GM23338 (cell line): ENCODE data around the gene IGLL5. TPM values are rescaled to one million over a fixed set of nuclear protein-coding genes. Genes with fewer than 3 reads are reported as not detected.

Source experiments
- ATAC-seq: fragments of 200-7000 bp; cut with Tn5 transposase; 3 replicates; pipeline ENCODE4 v1.9.1; 2020
- DNase-seq: peaks from one replicate; pipeline ENCODE4 v3.0.0-alpha.2; 2015; ENCODE audit warnings: low spot score
- H2AFZ ChIP-seq: fragments of 200-600 bp; sonication (generic); 2 replicates; pipeline ENCODE4 v1.8.0; 2016; ENCODE audit warnings: antibody characterized with exemption, mild to moderate bottlenecking, moderate library complexity
- H3F3A ChIP-seq: fragments of 200-600 bp; sonication (generic); replicated peaks from 2 replicates; pipeline ENCODE4 v1.8.0; 2017; ENCODE audit warnings: antibody characterized with exemption, mixed run types, low read depth
- H3K27ac ChIP-seq: fragments of 200-600 bp; sonication (generic); 2 replicates; pipeline ENCODE4 v1.6.1; 2016; ENCODE audit warnings: low read depth
- H3K27me3 ChIP-seq: fragments of 200-600 bp; sonication (generic); 2 replicates; pipeline ENCODE4 v1.8.0; 2016; ENCODE audit warnings: mild to moderate bottlenecking, mixed run types, moderate library complexity; ENCODE audit not compliant: insufficient read depth
- H3K36me3 ChIP-seq: fragments of 200-600 bp; sonication (generic); 2 replicates; pipeline ENCODE4 v1.8.0; 2016; ENCODE audit warnings: mild to moderate bottlenecking; ENCODE audit not compliant: insufficient read depth
- H3K4me1 ChIP-seq: fragments of 200-600 bp; sonication (generic); 2 replicates; pipeline ENCODE4 v1.8.0; 2016; ENCODE audit warnings: mild to moderate bottlenecking, moderate library complexity; ENCODE audit not compliant: insufficient read depth
- H3K4me2 ChIP-seq: fragments of 200-600 bp; sonication (generic); 2 replicates; pipeline ENCODE4 v1.7.1; 2017; ENCODE audit warnings: mixed run types
- H3K4me3 ChIP-seq: fragments of 200-600 bp; sonication (generic); 2 replicates; pipeline ENCODE4 v1.6.1; 2016; ENCODE audit warnings: mixed run types
- H3K79me2 ChIP-seq: fragments of 200-600 bp; sonication (generic); replicated peaks from 2 replicates; pipeline ENCODE4 v1.8.0; 2017; ENCODE audit warnings: mild to moderate bottlenecking; ENCODE audit not compliant: insufficient read depth
- H3K9me2 ChIP-seq: fragments of 200-600 bp; sonication (generic); 2 replicates; pipeline ENCODE4 v1.8.0; 2017; ENCODE audit not compliant: insufficient read depth
- H4K20me1 ChIP-seq: fragments of 200-600 bp; sonication (generic); replicated peaks from 2 replicates; pipeline ENCODE4 v1.8.0; 2017; ENCODE audit warnings: mild to moderate bottlenecking; ENCODE audit not compliant: insufficient read depth
- H3K27ac Mint-ChIP-seq: 2 replicates; pipeline ENCODE4 v1.8.0; 2020; ENCODE audit warnings: inconsistent platforms, mild to moderate bottlenecking, moderate library complexity, mixed read lengths
- H3K27me3 Mint-ChIP-seq: 3 replicates; pipeline ENCODE4 v1.8.0; 2022; ENCODE audit warnings: low read depth, mild to moderate bottlenecking, moderate library complexity, mixed read lengths, inconsistent platforms; ENCODE audit not compliant: insufficient read depth, poor library complexity
- H3K36me3 Mint-ChIP-seq: 3 replicates; pipeline ENCODE4 v1.8.0; 2021; ENCODE audit warnings: low read depth, mild to moderate bottlenecking, inconsistent platforms, moderate library complexity, mixed read lengths
- H3K4me1 Mint-ChIP-seq: 3 replicates; pipeline ENCODE4 v1.8.0; 2020; ENCODE audit warnings: mild to moderate bottlenecking, inconsistent platforms, mixed read lengths
- H3K4me3 Mint-ChIP-seq: 3 replicates; pipeline ENCODE4 v1.8.0; 2021; ENCODE audit warnings: moderate library complexity, mild to moderate bottlenecking, inconsistent platforms, mixed read lengths
- H3K9me3 Mint-ChIP-seq: 3 replicates; pipeline ENCODE4 v1.8.0; 2020; ENCODE audit warnings: moderate library complexity, mild to moderate bottlenecking, inconsistent platforms, mixed read lengths
- CREB1 ChIP-seq: fragments of 250-450 bp; sonication (Bioruptor Pico); IDR thresholded peaks from 2 replicates; pipeline ENCODE4 v1.5.0; 2020; ENCODE audit warnings: low read depth, mild to moderate bottlenecking, moderate library complexity
- EZH2 ChIP-seq: fragments of 200-600 bp; sonication (generic); IDR thresholded peaks from one replicate; pipeline ENCODE4 v1.8.0; 2017; ENCODE audit warnings: antibody characterized with exemption, mild to moderate bottlenecking, low read depth; ENCODE audit not compliant: unreplicated experiment
- EZH2phosphoT487 ChIP-seq: fragments of 200-600 bp; sonication (generic); IDR thresholded peaks from one replicate; pipeline ENCODE4 v1.8.1; 2018; ENCODE audit warnings: antibody characterized with exemption; ENCODE audit not compliant: unreplicated experiment
- NANOG ChIP-seq: IDR thresholded peaks from 2 replicates; pipeline ENCODE4 v1.6.1; 2016; ENCODE audit warnings: antibody characterized with exemption, borderline replicate concordance
- POLR2AphosphoS5 ChIP-seq: IDR thresholded peaks from 2 replicates; pipeline ENCODE4 v1.6.1; 2016; ENCODE audit warnings: antibody characterized with exemption, low read depth
- ZNF114 ChIP-seq: fragments of 250-450 bp; sonication (Bioruptor Pico); IDR thresholded peaks from 2 replicates; pipeline ENCODE4 v1.5.0; 2020; ENCODE audit warnings: mild to moderate bottlenecking, moderate library complexity
- ZNF331 ChIP-seq: fragments of 250-450 bp; sonication (Bioruptor Pico); IDR thresholded peaks from 2 replicates; pipeline ENCODE4 v1.5.0; 2020; ENCODE audit warnings: low read depth, mild to moderate bottlenecking, moderate library complexity
- polyA plus RNA-seq: library from polyadenylated mRNA; unstranded; fragments of >200 nt; fragmentation: Nextera tagmentation; extraction: Ambion mirVana; gene quantifications from 2 replicates; pipeline ENCODE4 v1.2.1, GENCODE V29; 2016
- total RNA-seq: library from RNA; depleted of rRNA; stranded (reverse); fragments of >200 nt; shearing (Covaris generic); gene quantifications from 2 replicates; pipeline ENCODE4 v1.2.3, GENCODE V29; 2014
- TF ChIP-seq, protein P1 (sequence below), 2 experiments: fragments of 200-600 bp in 1 of 2; sonication (generic) in 1 of 2; conservative IDR thresholded peaks; 2 replicates each; pipeline versions ENCODE4 v1.5.1 to v1.6.1; 2016 to 2017; ENCODE audit warnings: antibody characterized with exemption in 2 of 2, low read depth in 2 of 2, mild to moderate bottlenecking in 2 of 2, moderate library complexity in 1 of 2
- TF ChIP-seq, protein P2 (sequence below): IDR thresholded peaks from 2 replicates; pipeline ENCODE4 v1.6.1; 2016; ENCODE audit warnings: antibody characterized with exemption
- TF ChIP-seq, protein P3 (sequence below): fragments of 250-450 bp; sonication (Bioruptor Pico); IDR thresholded peaks from 2 replicates; pipeline ENCODE4 v1.5.0; 2020; ENCODE audit warnings: mild to moderate bottlenecking, moderate library complexity
- TF ChIP-seq, protein P4 (sequence below): IDR thresholded peaks from one replicate; pipeline ENCODE4 v1.6.1; 2018; ENCODE audit warnings: antibody characterized with exemption; ENCODE audit not compliant: unreplicated experiment

The IGLL5 gene
- total and polyA plus RNA-seq, 2 experiments from 2014 or later: not detected

DNA sequence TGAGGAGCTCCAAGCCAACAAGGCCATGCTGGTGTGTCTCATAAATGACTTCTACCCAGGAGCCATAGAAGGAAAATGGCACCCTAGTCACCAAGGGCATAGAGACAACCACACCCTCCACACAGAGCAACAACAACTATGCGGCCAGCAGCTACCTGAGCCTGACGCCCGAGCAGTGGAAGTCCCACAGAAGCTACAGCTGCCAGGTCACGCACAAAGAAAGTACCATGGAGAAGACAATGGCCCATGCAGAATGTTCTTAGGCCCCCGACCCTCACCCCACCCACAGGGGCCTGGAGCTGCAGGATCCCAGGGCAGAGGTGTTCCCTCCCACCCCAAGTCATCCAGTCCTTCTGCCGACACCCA, 28.0 kb downstream of the IGLL5 start:
- H3K4me1 Mint-ChIP-seq: no peaks in the 10 kb centered on the region; the same call in 2 of the 3 replicates
- Histone ChIP-seq H3K79me2 (no peaks in the 10 kb centered on the region), H4K20me1 (no peaks in the 10 kb centered on the region), H3K4me2 (no peak overlapping the region), H3F3A (no peaks in the 10 kb centered on the region), H3K36me3 (no peaks in the 10 kb centered on the region), H3K4me3 (no peak overlapping the region), H2AFZ (no peak overlapping the region), H3K27me3 (peaks cover 79% of the 10 kb centered on the region), H3K4me1 (no peaks in the 10 kb centered on the region), H3K27ac (no peak overlapping the region), H3K9me2 (0 out of 2 replicates have a peak, but pooled peaks cover 2% of the 10 kb centered on the region)
- H3K27me3 Mint-ChIP-seq: peaks cover 50% of the 10 kb centered on the region
- no peaks in the 10 kb centered on the region for H3K36me3 Mint-ChIP-seq
- H3K27ac Mint-ChIP-seq: no peak overlapping the region
- TF ChIP-seq EZH2: no peak
- no peak for TF ChIP-seq ZNF331
- TF ChIP-seq ZNF114: no peak
- TF ChIP-seq, protein P1, sequence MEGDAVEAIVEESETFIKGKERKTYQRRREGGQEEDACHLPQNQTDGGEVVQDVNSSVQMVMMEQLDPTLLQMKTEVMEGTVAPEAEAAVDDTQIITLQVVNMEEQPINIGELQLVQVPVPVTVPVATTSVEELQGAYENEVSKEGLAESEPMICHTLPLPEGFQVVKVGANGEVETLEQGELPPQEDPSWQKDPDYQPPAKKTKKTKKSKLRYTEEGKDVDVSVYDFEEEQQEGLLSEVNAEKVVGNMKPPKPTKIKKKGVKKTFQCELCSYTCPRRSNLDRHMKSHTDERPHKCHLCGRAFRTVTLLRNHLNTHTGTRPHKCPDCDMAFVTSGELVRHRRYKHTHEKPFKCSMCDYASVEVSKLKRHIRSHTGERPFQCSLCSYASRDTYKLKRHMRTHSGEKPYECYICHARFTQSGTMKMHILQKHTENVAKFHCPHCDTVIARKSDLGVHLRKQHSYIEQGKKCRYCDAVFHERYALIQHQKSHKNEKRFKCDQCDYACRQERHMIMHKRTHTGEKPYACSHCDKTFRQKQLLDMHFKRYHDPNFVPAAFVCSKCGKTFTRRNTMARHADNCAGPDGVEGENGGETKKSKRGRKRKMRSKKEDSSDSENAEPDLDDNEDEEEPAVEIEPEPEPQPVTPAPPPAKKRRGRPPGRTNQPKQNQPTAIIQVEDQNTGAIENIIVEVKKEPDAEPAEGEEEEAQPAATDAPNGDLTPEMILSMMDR (conservative IDR thresholded peaks at IDR 0.05; ENCODE audit: low read depth in 2 of 2): no peak
- TF ChIP-seq EZH2phosphoT487: no peak
- TF ChIP-seq CREB1 (CRISPR knock-in tag): no peak
- TF ChIP-seq NANOG: no peak
- TF ChIP-seq POLR2AphosphoS5: no peak
- TF ChIP-seq, protein P2, sequence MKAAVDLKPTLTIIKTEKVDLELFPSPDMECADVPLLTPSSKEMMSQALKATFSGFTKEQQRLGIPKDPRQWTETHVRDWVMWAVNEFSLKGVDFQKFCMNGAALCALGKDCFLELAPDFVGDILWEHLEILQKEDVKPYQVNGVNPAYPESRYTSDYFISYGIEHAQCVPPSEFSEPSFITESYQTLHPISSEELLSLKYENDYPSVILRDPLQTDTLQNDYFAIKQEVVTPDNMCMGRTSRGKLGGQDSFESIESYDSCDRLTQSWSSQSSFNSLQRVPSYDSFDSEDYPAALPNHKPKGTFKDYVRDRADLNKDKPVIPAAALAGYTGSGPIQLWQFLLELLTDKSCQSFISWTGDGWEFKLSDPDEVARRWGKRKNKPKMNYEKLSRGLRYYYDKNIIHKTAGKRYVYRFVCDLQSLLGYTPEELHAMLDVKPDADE: no peak
- TF ChIP-seq, protein P3, sequence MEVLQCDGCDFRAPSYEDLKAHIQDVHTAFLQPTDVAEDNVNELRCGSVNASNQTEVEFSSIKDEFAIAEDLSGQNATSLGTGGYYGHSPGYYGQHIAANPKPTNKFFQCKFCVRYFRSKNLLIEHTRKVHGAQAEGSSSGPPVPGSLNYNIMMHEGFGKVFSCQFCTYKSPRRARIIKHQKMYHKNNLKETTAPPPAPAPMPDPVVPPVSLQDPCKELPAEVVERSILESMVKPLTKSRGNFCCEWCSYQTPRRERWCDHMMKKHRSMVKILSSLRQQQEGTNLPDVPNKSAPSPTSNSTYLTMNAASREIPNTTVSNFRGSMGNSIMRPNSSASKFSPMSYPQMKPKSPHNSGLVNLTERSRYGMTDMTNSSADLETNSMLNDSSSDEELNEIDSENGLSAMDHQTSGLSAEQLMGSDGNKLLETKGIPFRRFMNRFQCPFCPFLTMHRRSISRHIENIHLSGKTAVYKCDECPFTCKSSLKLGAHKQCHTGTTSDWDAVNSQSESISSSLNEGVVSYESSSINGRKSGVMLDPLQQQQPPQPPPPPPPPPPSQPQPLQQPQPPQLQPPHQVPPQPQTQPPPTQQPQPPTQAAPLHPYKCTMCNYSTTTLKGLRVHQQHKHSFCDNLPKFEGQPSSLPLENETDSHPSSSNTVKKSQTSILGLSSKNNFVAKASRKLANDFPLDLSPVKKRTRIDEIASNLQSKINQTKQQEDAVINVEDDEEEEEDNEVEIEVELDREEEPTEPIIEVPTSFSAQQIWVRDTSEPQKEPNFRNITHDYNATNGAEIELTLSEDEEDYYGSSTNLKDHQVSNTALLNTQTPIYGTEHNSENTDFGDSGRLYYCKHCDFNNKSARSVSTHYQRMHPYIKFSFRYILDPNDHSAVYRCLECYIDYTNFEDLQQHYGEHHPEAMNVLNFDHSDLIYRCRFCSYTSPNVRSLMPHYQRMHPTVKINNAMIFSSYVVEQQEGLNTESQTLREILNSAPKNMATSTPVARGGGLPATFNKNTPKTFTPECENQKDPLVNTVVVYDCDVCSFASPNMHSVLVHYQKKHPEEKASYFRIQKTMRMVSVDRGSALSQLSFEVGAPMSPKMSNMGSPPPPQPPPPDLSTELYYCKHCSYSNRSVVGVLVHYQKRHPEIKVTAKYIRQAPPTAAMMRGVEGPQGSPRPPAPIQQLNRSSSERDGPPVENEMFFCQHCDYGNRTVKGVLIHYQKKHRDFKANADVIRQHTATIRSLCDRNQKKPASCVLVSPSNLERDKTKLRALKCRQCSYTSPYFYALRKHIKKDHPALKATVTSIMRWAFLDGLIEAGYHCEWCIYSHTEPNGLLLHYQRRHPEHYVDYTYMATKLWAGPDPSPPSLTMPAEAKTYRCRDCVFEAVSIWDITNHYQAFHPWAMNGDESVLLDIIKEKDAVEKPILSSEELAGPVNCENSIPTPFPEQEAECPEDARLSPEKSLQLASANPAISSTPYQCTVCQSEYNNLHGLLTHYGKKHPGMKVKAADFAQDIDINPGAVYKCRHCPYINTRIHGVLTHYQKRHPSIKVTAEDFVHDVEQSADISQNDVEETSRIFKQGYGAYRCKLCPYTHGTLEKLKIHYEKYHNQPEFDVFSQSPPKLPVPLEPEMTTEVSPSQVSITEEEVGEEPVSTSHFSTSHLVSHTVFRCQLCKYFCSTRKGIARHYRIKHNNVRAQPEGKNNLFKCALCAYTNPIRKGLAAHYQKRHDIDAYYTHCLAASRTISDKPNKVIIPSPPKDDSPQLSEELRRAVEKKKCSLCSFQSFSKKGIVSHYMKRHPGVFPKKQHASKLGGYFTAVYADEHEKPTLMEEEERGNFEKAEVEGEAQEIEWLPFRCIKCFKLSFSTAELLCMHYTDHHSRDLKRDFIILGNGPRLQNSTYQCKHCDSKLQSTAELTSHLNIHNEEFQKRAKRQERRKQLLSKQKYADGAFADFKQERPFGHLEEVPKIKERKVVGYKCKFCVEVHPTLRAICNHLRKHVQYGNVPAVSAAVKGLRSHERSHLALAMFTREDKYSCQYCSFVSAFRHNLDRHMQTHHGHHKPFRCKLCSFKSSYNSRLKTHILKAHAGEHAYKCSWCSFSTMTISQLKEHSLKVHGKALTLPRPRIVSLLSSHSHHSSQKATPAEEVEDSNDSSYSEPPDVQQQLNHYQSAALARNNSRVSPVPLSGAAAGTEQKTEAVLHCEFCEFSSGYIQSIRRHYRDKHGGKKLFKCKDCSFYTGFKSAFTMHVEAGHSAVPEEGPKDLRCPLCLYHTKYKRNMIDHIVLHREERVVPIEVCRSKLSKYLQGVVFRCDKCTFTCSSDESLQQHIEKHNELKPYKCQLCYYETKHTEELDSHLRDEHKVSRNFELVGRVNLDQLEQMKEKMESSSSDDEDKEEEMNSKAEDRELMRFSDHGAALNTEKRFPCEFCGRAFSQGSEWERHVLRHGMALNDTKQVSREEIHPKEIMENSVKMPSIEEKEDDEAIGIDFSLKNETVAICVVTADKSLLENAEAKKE: no peak
- TF ChIP-seq, protein P4, sequence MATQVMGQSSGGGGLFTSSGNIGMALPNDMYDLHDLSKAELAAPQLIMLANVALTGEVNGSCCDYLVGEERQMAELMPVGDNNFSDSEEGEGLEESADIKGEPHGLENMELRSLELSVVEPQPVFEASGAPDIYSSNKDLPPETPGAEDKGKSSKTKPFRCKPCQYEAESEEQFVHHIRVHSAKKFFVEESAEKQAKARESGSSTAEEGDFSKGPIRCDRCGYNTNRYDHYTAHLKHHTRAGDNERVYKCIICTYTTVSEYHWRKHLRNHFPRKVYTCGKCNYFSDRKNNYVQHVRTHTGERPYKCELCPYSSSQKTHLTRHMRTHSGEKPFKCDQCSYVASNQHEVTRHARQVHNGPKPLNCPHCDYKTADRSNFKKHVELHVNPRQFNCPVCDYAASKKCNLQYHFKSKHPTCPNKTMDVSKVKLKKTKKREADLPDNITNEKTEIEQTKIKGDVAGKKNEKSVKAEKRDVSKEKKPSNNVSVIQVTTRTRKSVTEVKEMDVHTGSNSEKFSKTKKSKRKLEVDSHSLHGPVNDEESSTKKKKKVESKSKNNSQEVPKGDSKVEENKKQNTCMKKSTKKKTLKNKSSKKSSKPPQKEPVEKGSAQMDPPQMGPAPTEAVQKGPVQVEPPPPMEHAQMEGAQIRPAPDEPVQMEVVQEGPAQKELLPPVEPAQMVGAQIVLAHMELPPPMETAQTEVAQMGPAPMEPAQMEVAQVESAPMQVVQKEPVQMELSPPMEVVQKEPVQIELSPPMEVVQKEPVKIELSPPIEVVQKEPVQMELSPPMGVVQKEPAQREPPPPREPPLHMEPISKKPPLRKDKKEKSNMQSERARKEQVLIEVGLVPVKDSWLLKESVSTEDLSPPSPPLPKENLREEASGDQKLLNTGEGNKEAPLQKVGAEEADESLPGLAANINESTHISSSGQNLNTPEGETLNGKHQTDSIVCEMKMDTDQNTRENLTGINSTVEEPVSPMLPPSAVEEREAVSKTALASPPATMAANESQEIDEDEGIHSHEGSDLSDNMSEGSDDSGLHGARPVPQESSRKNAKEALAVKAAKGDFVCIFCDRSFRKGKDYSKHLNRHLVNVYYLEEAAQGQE: no peak
- H3K4me3 Mint-ChIP-seq: no peak overlapping the region
- H3K9me3 Mint-ChIP-seq: peaks cover 3% of the 10 kb centered on the region; the same call in 1 of the 3 replicates
- no peak for ATAC-seq
- no peak for DNase-seq
